K562 (cell line): ENCODE data around the gene HMCN2. TPM values are rescaled to one million over a fixed set of nuclear protein-coding genes. Genes with fewer than 3 reads are reported as not detected.

Experiments used
- ATAC-seq: fragments of 200-7000 bp; cut with Tn5 transposase; 3 replicates; pipeline ENCODE4 v1.9.1; 2020; ENCODE audit warnings: moderate library complexity
- BruUV-seq: library from RNA; stranded (reverse); fragments of 400-500 nt; replicated peaks from 2 replicates; lab custom pipeline; 2021; lab: Mats Ljungman, UMichigan
- CTCF ChIA-PET: fragments of 300-600 bp; formaldehyde crosslinking; extraction: SDS; loops from one replicate; lab custom pipeline; 2021; ENCODE audit warnings: low intra/inter-chr PET ratio; lab: Yijun Ruan, JAX
- POLR2A ChIA-PET: fragments of 300-600, 350-650 bp; sonication (Branson Sonifier 250); formaldehyde crosslinking; extraction: SDS; loops from one replicate; lab custom pipeline; 2021; ENCODE audit warnings: antibody characterized with exemption, inconsistent platforms; lab: Yijun Ruan, JAX
- DNase-seq, 4 experiments: peaks; one replicate each; pipeline versions ENCODE4 v3.0.0 to v3.0.0-alpha.2; 2011 to 2018; ENCODE audit warnings: low spot score in 3 of 4, mixed read lengths in 3 of 4; ENCODE audit errors: extremely low read depth in 1 of 4
- FAIRE-seq: peaks from 2 replicates; lab custom pipeline; 2011; peaks lifted over from hg19 to GRCh38; lab: Jason Lieb, UNC
- H2AFZ ChIP-seq: 2 replicates; pipeline ENCODE4 v1.6.0; 2011; ENCODE audit warnings: low read depth, low read length, control low read depth, inconsistent platforms
- H3K27ac ChIP-seq: fragments of 200-600 bp; 3 replicates; pipeline ENCODE4 v1.8.0; 2011; ENCODE audit warnings: low read depth, mild to moderate bottlenecking, control low read depth, inconsistent platforms, low read length, moderate library complexity, mixed read lengths; ENCODE audit errors: extremely low read depth
- H3K27me3 ChIP-seq, 2 experiments: fragments of 300-600 bp in 1 of 2; 2 replicates in 1 of 2; 3 replicates in 1 of 2; pipeline versions ENCODE4 v1.6.0 to v1.8.0; 2011; ENCODE audit warnings: inconsistent platforms in 2 of 2, low read length in 2 of 2, mild to moderate bottlenecking in 1 of 2, mixed read lengths in 1 of 2, moderate library complexity in 1 of 2; ENCODE audit not compliant: control insufficient read depth in 2 of 2, insufficient read depth in 2 of 2
- H3K36me3 ChIP-seq: fragments of 300-600 bp; 3 replicates; pipeline ENCODE4 v1.8.0; 2011; ENCODE audit warnings: mild to moderate bottlenecking, low read length, inconsistent platforms; ENCODE audit not compliant: control insufficient read depth, insufficient read depth
- H3K4me1 ChIP-seq, 2 experiments: fragments of 200-600 bp in 1 of 2; replicated peaks in 1 of 2; 2 replicates in 1 of 2; 3 replicates in 1 of 2; pipeline versions ENCODE4 v1.5.1 to v1.8.0; 2011; ENCODE audit warnings: inconsistent platforms in 2 of 2, low read length in 2 of 2, mild to moderate bottlenecking in 1 of 2, mixed read lengths in 1 of 2, moderate library complexity in 1 of 2; ENCODE audit not compliant: control insufficient read depth in 2 of 2, insufficient read depth in 2 of 2
- H3K4me2 ChIP-seq: 2 replicates; pipeline ENCODE4 v1.6.1; 2011; ENCODE audit warnings: low read length, control low read depth, inconsistent platforms, mixed read lengths; ENCODE audit not compliant: insufficient read depth
- H3K4me3 ChIP-seq: fragments of 200-600 bp; sonication (generic), shearing (Covaris generic); 2 replicates; pipeline ENCODE4 v1.5.1; 2016; ENCODE audit warnings: control low read depth, inconsistent platforms
- H3K79me2 ChIP-seq: fragments of 200-600 bp; 3 replicates; pipeline ENCODE4 v1.8.0; 2011; ENCODE audit warnings: low read length, inconsistent platforms; ENCODE audit not compliant: control insufficient read depth, insufficient read depth
- H3K9ac ChIP-seq, 2 experiments: 2 replicates each; pipeline versions ENCODE4 v1.6.0 to v1.6.1; 2011; ENCODE audit warnings: low read depth in 2 of 2, low read length in 2 of 2, control low read depth in 1 of 2, inconsistent platforms in 1 of 2, mild to moderate bottlenecking in 1 of 2, mixed read lengths in 1 of 2; ENCODE audit not compliant: insufficient read depth in 1 of 2
- H3K9me1 ChIP-seq: one replicate; pipeline ENCODE4 v1.6.0; 2011; ENCODE audit warnings: inconsistent platforms, mild to moderate bottlenecking, low read length, moderate library complexity; ENCODE audit not compliant: control insufficient read depth, insufficient read depth
- H3K9me3 ChIP-seq: replicated peaks from 2 replicates; pipeline ENCODE4 v1.5.1; 2011; ENCODE audit warnings: low read depth, low read length, inconsistent platforms; ENCODE audit not compliant: control insufficient read depth, insufficient read depth
- H4K20me1 ChIP-seq: replicated peaks from 2 replicates; pipeline ENCODE4 v1.6.1; 2011; ENCODE audit warnings: low read length, inconsistent platforms, mixed read lengths; ENCODE audit not compliant: control insufficient read depth, insufficient read depth
- BCL6 ChIP-seq: fragments of 250-450 bp; sonication (Bioruptor Pico); IDR thresholded peaks from 2 replicates; pipeline ENCODE4 v1.4.0; 2020
- CXXC5 ChIP-seq: fragments of 250-450 bp; sonication (Bioruptor Pico); IDR thresholded peaks from 2 replicates; pipeline ENCODE4 v1.8.0; 2022; ENCODE audit warnings: inconsistent platforms, mild to moderate bottlenecking, moderate library complexity
- FOXP1 ChIP-seq: sonication (generic); formaldehyde crosslinking; IDR thresholded peaks from 2 replicates; pipeline ENCODE4 v1.8.0; 2022; ENCODE audit warnings: mild to moderate bottlenecking, missing genetic modification reagents
- MEIS2 ChIP-seq: fragments of 450-650 bp; IDR thresholded peaks from 2 replicates; pipeline ENCODE4 v1.6.1; 2014; ENCODE audit warnings: mild to moderate bottlenecking; ENCODE audit not compliant: partially characterized antibody
- MTA2 ChIP-seq: fragments of 450-650 bp; IDR thresholded peaks from 2 replicates; pipeline ENCODE4 v1.6.1; 2016; ENCODE audit warnings: low read depth
- NFE2L1 ChIP-seq: fragments of 450-650 bp; IDR thresholded peaks from 2 replicates; pipeline ENCODE4 v1.6.1; 2016; ENCODE audit warnings: missing genetic modification characterization, low read depth, mild to moderate bottlenecking, missing compliant biosample characterization, moderate library complexity, borderline replicate concordance
- SREBF2 ChIP-seq: sonication (generic); formaldehyde crosslinking; IDR thresholded peaks from 2 replicates; pipeline ENCODE4 v1.4.0; 2020; ENCODE audit warnings: mild to moderate bottlenecking, missing genetic modification reagents
- SRSF7 ChIP-seq: fragments of 200-400 bp; formaldehyde crosslinking; optimal IDR thresholded peaks from 2 replicates; pipeline ENCODE3; 2017; ENCODE audit warnings: mild to moderate bottlenecking, low read depth, low read length
- WGBS: fragments of 100-300 bp; shearing (Covaris generic); methylation state at CpG from one replicate; pipeline ENCODE4 v1.1.6; 2016; ENCODE audit warnings: low coverage, mixed read lengths; ENCODE audit not compliant: insufficient coverage; ENCODE audit errors: missing lambda C conversion rate; 5-methylcytosine and 5-hydroxymethylcytosine counted together
- in situ Hi-C: fragments of 300-500 bp; cut with MboI; formaldehyde crosslinking; loops from 4 replicates; pipeline ENCODE4 v1.15.0; 2018; ENCODE audit warnings: inconsistent platforms, mixed read lengths
- intact Hi-C: fragments of 100-400 bp; cut with micrococcal nuclease; formaldehyde crosslinking; loops from 2 replicates; pipeline ENCODE4 v1.14.2; 2022
- polyA plus RNA-seq, 8 experiments: library from polyadenylated mRNA; depleted of rRNA in 4 of 8; stranded (reverse) in 5 of 8; unstranded in 3 of 8; fragments of >200 nt; fragmentation: Nextera tagmentation in 2 of 8; fragmentation: Illumina TruSeq in 1 of 8; extraction: Ambion mirVana in 2 of 8; extraction: Trizol in 1 of 8; gene quantifications; 2 replicates each; pipeline versions ENCODE4 v1.2.1 to v1.2.3, GENCODE V29; 2011 to 2014; ENCODE audit warnings: inconsistent platforms in 1 of 8, missing spikeins in 1 of 8
- total RNA-seq, 7 experiments: library from RNA; depleted of rRNA in 6 of 7; stranded (reverse); fragments of >200 nt in 6 of 7; fragmentation: Illumina TruSeq in 2 of 7; extraction: Trizol in 2 of 7; gene quantifications; 2 replicates each; pipeline versions ENCODE4 v1.2.1 to v1.2.3, GENCODE V29; 2011 to 2021; ENCODE audit warnings: low replicate concordance in 1 of 7
- TF ChIP-seq, protein P1 (sequence below), 2 experiments: IDR thresholded peaks in 1 of 2; conservative IDR thresholded peaks in 1 of 2; 2 replicates each; pipeline ENCODE4 v1.6.1; 2016; ENCODE audit warnings: low read depth in 2 of 2, mild to moderate bottlenecking in 1 of 2, missing compliant biosample characterization in 1 of 2, missing genetic modification characterization in 1 of 2, moderate library complexity in 1 of 2
- TF ChIP-seq, protein P2 (sequence below): sonication (generic); formaldehyde crosslinking; IDR thresholded peaks from 2 replicates; pipeline ENCODE4 v1.8.0; 2022; ENCODE audit warnings: mild to moderate bottlenecking, missing genetic modification reagents
- TF ChIP-seq, protein P3 (sequence below): conservative IDR thresholded peaks from 2 replicates; pipeline ENCODE4 v1.6.1; 2011; ENCODE audit warnings: low read depth, mild to moderate bottlenecking, low read length; ENCODE audit not compliant: control insufficient read depth
- TF ChIP-seq, protein P4 (sequence below): sonication (generic); formaldehyde crosslinking; IDR thresholded peaks from 2 replicates; pipeline ENCODE4 v1.8.0; 2022; ENCODE audit warnings: mild to moderate bottlenecking, missing genetic modification reagents, borderline replicate concordance
- TF ChIP-seq, protein P5 (sequence below): fragments of 450-650 bp; formaldehyde crosslinking; IDR thresholded peaks from 2 replicates; pipeline ENCODE4 v1.4.0; 2020; ENCODE audit warnings: mild to moderate bottlenecking, moderate library complexity

HMCN2 gene
- total and polyA plus RNA-seq, 9 of the 15 experiments (the other 6 are each of a cell fraction or from before 2014, with no cell fraction given) = 0.01 TPM; not detected in 8

DNA sequence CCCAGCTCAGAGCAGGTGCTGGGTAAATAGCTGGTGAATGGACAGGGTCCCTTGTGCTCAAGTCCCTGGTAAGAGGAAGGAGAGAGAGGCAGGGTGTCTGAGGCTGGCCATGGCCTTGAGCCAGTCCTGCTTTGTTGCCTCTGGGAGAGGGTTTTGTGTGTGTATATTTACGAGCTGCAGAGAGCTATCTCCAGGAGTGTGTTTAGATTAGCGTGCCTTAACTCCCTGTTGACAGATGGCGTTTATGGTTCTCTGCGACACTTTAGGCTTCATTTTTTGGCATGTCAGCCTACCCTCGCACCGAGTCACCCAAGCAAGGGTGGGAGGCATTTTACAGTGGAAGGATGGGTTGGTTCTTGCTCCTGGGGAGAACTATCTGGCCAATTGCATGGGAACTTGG, 22.2 kb downstream of the HMCN2 start:
- H3K9me3 ChIP-seq = no peaks in the 10 kb centered on the region
- H3K4me2 ChIP-seq = no peak overlapping the region
- POLR2A ChIA-PET = interaction anchor here (0.5 to 1.4 kb wide), 4 partner anchors 16 to 188 kb away, joined by 3 to 4 read pairs (median 4); no protein-coding TSS in a partner anchor
- no peaks in the 10 kb centered on the region; a peak in 1 of 5 replicates for H3K4me1 ChIP-seq
- no TSS peak for BruUV-seq
- DNase-seq (no peak), ATAC-seq (no peak), FAIRE-seq (no peak)
- no peaks in the 10 kb centered on the region for H3K79me2 ChIP-seq
- no peak overlapping the region for H3K4me3 ChIP-seq
- CTCF ChIA-PET = no interaction called here
- H3K9ac ChIP-seq = no peak overlapping the region
- WGBS = 1% methylated on average over 6 of the region's 6 CpGs
- in situ Hi-C loops (no loop called here), intact Hi-C loops (no loop called here)
- peaks cover 9% of the 10 kb centered on the region; the same call in 1 of the 2 replicates for H4K20me1 ChIP-seq
- no peak overlapping the region for H2AFZ ChIP-seq
- no peak overlapping the region for H3K27ac ChIP-seq
- peaks cover 3% of the 10 kb centered on the region for H3K9me1 ChIP-seq
- no peaks in the 10 kb centered on the region for H3K36me3 ChIP-seq
- H3K27me3 ChIP-seq = peaks cover 51 to 64% of the 10 kb centered on the region in 2 experiments; a peak in 4 of 5 replicates
- TF ChIP-seq CXXC5 (CRISPR knock-in tag) (peak; percentile 19; the same call in 1 of the 2 replicates), MEIS2 (peak; percentile 79), BCL6 (no peak), NFE2L1 (tag) (no peak), FOXP1 (CRISPR knock-in tag) (no peak), SRSF7 (no peak), SREBF2 (CRISPR knock-in tag) (no peak), MTA2 (no peak)
- TF ChIP-seq, protein P1, sequence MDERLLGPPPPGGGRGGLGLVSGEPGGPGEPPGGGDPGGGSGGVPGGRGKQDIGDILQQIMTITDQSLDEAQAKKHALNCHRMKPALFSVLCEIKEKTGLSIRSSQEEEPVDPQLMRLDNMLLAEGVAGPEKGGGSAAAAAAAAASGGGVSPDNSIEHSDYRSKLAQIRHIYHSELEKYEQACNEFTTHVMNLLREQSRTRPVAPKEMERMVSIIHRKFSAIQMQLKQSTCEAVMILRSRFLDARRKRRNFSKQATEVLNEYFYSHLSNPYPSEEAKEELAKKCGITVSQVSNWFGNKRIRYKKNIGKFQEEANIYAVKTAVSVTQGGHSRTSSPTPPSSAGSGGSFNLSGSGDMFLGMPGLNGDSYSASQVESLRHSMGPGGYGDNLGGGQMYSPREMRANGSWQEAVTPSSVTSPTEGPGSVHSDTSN (CRISPR knock-in tag; IDR thresholded peaks at IDR 0.05; ENCODE audit: low read depth) = no peak
- TF ChIP-seq, protein P1 (tag; conservative IDR thresholded peaks at IDR 0.05; ENCODE audit: low read depth) = peak; percentile 93
- TF ChIP-seq, protein P2, sequence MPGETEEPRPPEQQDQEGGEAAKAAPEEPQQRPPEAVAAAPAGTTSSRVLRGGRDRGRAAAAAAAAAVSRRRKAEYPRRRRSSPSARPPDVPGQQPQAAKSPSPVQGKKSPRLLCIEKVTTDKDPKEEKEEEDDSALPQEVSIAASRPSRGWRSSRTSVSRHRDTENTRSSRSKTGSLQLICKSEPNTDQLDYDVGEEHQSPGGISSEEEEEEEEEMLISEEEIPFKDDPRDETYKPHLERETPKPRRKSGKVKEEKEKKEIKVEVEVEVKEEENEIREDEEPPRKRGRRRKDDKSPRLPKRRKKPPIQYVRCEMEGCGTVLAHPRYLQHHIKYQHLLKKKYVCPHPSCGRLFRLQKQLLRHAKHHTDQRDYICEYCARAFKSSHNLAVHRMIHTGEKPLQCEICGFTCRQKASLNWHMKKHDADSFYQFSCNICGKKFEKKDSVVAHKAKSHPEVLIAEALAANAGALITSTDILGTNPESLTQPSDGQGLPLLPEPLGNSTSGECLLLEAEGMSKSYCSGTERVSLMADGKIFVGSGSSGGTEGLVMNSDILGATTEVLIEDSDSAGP (CRISPR knock-in tag) = no peak
- TF ChIP-seq, protein P3, sequence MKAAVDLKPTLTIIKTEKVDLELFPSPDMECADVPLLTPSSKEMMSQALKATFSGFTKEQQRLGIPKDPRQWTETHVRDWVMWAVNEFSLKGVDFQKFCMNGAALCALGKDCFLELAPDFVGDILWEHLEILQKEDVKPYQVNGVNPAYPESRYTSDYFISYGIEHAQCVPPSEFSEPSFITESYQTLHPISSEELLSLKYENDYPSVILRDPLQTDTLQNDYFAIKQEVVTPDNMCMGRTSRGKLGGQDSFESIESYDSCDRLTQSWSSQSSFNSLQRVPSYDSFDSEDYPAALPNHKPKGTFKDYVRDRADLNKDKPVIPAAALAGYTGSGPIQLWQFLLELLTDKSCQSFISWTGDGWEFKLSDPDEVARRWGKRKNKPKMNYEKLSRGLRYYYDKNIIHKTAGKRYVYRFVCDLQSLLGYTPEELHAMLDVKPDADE = no peak
- TF ChIP-seq, protein P4, sequence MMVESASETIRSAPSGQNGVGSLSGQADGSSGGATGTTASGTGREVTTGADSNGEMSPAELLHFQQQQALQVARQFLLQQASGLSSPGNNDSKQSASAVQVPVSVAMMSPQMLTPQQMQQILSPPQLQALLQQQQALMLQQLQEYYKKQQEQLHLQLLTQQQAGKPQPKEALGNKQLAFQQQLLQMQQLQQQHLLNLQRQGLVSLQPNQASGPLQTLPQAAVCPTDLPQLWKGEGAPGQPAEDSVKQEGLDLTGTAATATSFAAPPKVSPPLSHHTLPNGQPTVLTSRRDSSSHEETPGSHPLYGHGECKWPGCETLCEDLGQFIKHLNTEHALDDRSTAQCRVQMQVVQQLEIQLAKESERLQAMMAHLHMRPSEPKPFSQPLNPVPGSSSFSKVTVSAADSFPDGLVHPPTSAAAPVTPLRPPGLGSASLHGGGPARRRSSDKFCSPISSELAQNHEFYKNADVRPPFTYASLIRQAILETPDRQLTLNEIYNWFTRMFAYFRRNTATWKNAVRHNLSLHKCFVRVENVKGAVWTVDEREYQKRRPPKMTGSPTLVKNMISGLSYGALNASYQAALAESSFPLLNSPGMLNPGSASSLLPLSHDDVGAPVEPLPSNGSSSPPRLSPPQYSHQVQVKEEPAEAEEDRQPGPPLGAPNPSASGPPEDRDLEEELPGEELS (CRISPR knock-in tag) = no peak
- TF ChIP-seq, protein P5, sequence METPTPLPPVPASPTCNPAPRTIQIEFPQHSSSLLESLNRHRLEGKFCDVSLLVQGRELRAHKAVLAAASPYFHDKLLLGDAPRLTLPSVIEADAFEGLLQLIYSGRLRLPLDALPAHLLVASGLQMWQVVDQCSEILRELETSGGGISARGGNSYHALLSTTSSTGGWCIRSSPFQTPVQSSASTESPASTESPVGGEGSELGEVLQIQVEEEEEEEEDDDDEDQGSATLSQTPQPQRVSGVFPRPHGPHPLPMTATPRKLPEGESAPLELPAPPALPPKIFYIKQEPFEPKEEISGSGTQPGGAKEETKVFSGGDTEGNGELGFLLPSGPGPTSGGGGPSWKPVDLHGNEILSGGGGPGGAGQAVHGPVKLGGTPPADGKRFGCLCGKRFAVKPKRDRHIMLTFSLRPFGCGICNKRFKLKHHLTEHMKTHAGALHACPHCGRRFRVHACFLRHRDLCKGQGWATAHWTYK (CRISPR knock-in tag) = no peak
